HL-60 (cell line): Measurements from ENCODE around the gene ACVR2A.

Source experiments
- CTCF ChIP-seq: IDR thresholded peaks from one replicate; pipeline ENCODE4 v1.5.1; 2011; ENCODE audit warnings: low read length, control low read depth, inconsistent platforms; ENCODE audit not compliant: insufficient read depth
- POLR2AphosphoS5 ChIP-seq: IDR thresholded peaks from 2 replicates; pipeline ENCODE4 v1.6.1; 2012; ENCODE audit warnings: low read depth
- REST ChIP-seq: IDR thresholded peaks from 2 replicates; pipeline ENCODE4 v1.6.1; 2012; ENCODE audit warnings: low read depth; ENCODE audit not compliant: insufficient replicate concordance
- SPI1 ChIP-seq: IDR thresholded peaks from 2 replicates; pipeline ENCODE4 v1.6.1; 2012; ENCODE audit warnings: low read depth, mild to moderate bottlenecking, borderline replicate concordance

GRCh38 chr2:147976102-147976501, 131.3 kb downstream of the ACVR2A start:
- TF ChIP-seq CTCF: no peak
- no peak for TF ChIP-seq POLR2AphosphoS5
- no peak for TF ChIP-seq REST
- no peak for TF ChIP-seq SPI1
